Peyer's patch (tissue), 4 donors: ENCODE data around the gene ELOVL6.

Experiments
- CTCF ChIP-seq, 6 experiments: fragments of 450-650 bp in 4 of 6; fragments of 200-600 bp in 2 of 6; sonication (generic) in 1 of 6; IDR thresholded peaks; one replicate each; pipeline ENCODE4 v1.5.1; 2017 to 2019; ENCODE audit warnings: antibody characterized with exemption in 6 of 6, mild to moderate bottlenecking in 3 of 6, moderate library complexity in 1 of 6
- POLR2A ChIP-seq, 2 donors: fragments of 450-650 bp; IDR thresholded peaks; one replicate each; pipeline ENCODE4 v1.5.1; 2017; ENCODE audit warnings: antibody characterized with exemption in 2 of 2, mild to moderate bottlenecking in 2 of 2, moderate library complexity in 2 of 2

GRCh38 chr4:110131916-110132315 is 66.5 kb downstream of the ELOVL6 start:
- TF ChIP-seq CTCF (IDR thresholded peaks at IDR 0.05): no peak
- TF ChIP-seq POLR2A (IDR thresholded peaks at IDR 0.05): no peak
